Sigmoid colon (tissue), 7 donors: ENCODE measurements around the gene ILKAP. TPM values are rescaled to one million over a fixed set of nuclear protein-coding genes. Genes with fewer than 3 reads are reported as not detected.
A peak's percentile ranks its signal among the peaks of the same experiment; 100 is the strongest.

Experiments used
- DNase-seq: peaks from one replicate; pipeline ENCODE4 v3.0.0-alpha.2; 2019
- H3K27ac ChIP-seq, 4 donors: fragments of 200-600 bp; sonication (generic); one replicate each; pipeline ENCODE4 v1.5.1; 2016 to 2019; ENCODE audit warnings: mild to moderate bottlenecking in 1 of 4
- H3K27me3 ChIP-seq, 3 donors: fragments of 200-600 bp; sonication (generic); one replicate each; pipeline ENCODE4 v1.5.1; 2019; ENCODE audit warnings: mild to moderate bottlenecking in 1 of 3
- H3K36me3 ChIP-seq, 4 donors: fragments of 200-600 bp; sonication (generic); one replicate each; pipeline ENCODE4 v1.5.1; 2016 to 2019
- H3K4me1 ChIP-seq, 4 donors: fragments of 200-600 bp; sonication (generic); one replicate each; pipeline ENCODE4 v1.5.1; 2017 to 2019
- H3K4me3 ChIP-seq, 4 donors: fragments of 200-600 bp; sonication (generic); one replicate each; pipeline ENCODE4 v1.5.1; 2017 to 2019; ENCODE audit warnings: mild to moderate bottlenecking in 2 of 4, moderate library complexity in 1 of 4
- H3K9me3 ChIP-seq, 4 donors: fragments of 200-600 bp in 3 of 4; sonication (generic) in 3 of 4; one replicate each; pipeline versions ENCODE4 v1.5.1 to v1.6.1; 2013 to 2019
- EP300 ChIP-seq, 4 donors: sonication (generic); formaldehyde crosslinking; IDR thresholded peaks; one replicate each; pipeline ENCODE4 v1.6.1; 2017; ENCODE audit warnings: antibody characterized with exemption in 4 of 4
- POLR2A ChIP-seq, 2 donors: fragments of 450-650 bp; IDR thresholded peaks; one replicate each; pipeline ENCODE4 v1.6.1; 2016; ENCODE audit warnings: antibody characterized with exemption in 2 of 2, mild to moderate bottlenecking in 2 of 2, moderate library complexity in 2 of 2
- POLR2AphosphoS5 ChIP-seq, 4 donors: sonication (generic); formaldehyde crosslinking; IDR thresholded peaks; one replicate each; pipeline ENCODE4 v1.6.1; 2017; ENCODE audit warnings: antibody characterized with exemption in 4 of 4
- WGBS, 2 donors: extraction: QIAGEN DNeasy Blood & Tissue Kit; methylation state at CpG; one replicate each; pipeline ENCODE4 v1.1.7; 2013; 5-methylcytosine and 5-hydroxymethylcytosine counted together
- intact Hi-C: fragments of 100-400 bp; cut with DNase I; formaldehyde crosslinking; loops from one replicate; pipeline ENCODE4 v1.15.1; 2023
- polyA plus RNA-seq, 3 donors: library from polyadenylated mRNA; stranded (reverse); fragments of 200-250 nt; gene quantifications; one replicate each; pipeline ENCODE4 v1.2.3, GENCODE V29; 2013
- total RNA-seq, 4 donors: library from RNA; depleted of rRNA; stranded (reverse); fragments of >200 nt; gene quantifications; one replicate each; pipeline ENCODE4 v1.1.0, GENCODE V29; 2016
- TF ChIP-seq, protein P1 (sequence below), 4 experiments: fragments of 450-650 bp in 3 of 4; fragments of 200-600 bp in 1 of 4; IDR thresholded peaks; one replicate each; pipeline ENCODE4 v1.5.1; 2016 to 2019; ENCODE audit warnings: antibody characterized with exemption in 4 of 4, mild to moderate bottlenecking in 3 of 4, moderate library complexity in 2 of 4
- donor health status: healthy with polysubstance abuse.
- donor health status: Bipolar disorder and iron deficiency.
- donor health status: healthy.

ILKAP gene
- total and polyA plus RNA-seq, 7 donors: 26.4 to 57.3 (median 40.6) TPM

DNA sequence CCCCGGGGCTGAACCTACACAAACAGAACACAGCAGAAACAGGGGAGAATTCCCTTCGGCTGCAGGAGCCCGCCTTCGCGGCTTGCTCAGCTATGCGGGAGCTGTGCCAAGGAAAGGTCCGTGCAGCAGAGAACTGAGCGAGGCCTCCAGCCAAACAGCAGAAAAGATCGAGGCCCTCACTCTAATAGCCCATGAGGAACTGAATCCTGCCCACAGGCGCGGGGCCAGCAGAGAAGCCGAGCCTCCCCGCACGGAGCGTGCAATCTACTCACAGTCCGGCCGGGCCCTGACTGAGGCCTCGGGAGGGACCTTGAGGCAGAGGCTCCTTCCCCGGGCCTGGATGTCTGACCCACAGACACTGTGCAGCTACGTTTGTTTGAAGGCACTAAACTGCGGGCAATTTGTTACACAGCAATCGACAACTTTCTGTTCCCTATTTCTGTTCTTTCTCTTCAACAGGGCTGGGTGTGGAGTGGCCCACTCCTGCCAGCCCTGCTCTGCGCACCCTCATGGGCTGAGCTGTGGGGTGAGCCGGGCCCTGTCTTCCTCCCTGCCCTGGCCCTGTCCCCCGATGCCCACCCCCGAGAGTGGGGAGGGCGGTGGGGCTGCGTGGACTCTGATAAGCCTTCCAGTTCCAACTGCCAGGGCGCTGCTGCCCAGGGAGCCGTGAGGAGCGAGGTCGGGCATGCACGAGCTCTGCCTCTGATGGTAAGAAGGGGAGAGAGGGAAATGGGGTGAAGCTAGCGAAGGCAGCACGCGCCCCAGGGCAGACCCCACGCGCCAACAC lies 22.6 kb upstream of the ILKAP start:
- H3K36me3 ChIP-seq: no peaks in the 10 kb centered on the region
- H3K9me3 ChIP-seq: no peaks in the 10 kb centered on the region
- H3K27me3 ChIP-seq: no peaks in the 10 kb centered on the region
- no peak overlapping the region for H3K4me3 ChIP-seq
- peak overlapping the region in 3 of 4 donors; percentile 75 to 84 (median 79) for H3K27ac ChIP-seq
- peak; percentile 80 for DNase-seq
- intact Hi-C loops: no loop called here
- TF ChIP-seq EP300 (IDR thresholded peaks at IDR 0.05) (no peak), POLR2AphosphoS5 (IDR thresholded peaks at IDR 0.05) (no peak), POLR2A (IDR thresholded peaks at IDR 0.05) (no peak)
- TF ChIP-seq, protein P1, sequence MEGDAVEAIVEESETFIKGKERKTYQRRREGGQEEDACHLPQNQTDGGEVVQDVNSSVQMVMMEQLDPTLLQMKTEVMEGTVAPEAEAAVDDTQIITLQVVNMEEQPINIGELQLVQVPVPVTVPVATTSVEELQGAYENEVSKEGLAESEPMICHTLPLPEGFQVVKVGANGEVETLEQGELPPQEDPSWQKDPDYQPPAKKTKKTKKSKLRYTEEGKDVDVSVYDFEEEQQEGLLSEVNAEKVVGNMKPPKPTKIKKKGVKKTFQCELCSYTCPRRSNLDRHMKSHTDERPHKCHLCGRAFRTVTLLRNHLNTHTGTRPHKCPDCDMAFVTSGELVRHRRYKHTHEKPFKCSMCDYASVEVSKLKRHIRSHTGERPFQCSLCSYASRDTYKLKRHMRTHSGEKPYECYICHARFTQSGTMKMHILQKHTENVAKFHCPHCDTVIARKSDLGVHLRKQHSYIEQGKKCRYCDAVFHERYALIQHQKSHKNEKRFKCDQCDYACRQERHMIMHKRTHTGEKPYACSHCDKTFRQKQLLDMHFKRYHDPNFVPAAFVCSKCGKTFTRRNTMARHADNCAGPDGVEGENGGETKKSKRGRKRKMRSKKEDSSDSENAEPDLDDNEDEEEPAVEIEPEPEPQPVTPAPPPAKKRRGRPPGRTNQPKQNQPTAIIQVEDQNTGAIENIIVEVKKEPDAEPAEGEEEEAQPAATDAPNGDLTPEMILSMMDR (IDR thresholded peaks at IDR 0.05): no peak
- WGBS, 2 donors: 87 to 88% methylated on average over 38 of the region's 38 CpGs
- peaks cover 0 to 64% (median 61%) of the 10 kb centered on the region in 4 donors for H3K4me1 ChIP-seq

DNA sequence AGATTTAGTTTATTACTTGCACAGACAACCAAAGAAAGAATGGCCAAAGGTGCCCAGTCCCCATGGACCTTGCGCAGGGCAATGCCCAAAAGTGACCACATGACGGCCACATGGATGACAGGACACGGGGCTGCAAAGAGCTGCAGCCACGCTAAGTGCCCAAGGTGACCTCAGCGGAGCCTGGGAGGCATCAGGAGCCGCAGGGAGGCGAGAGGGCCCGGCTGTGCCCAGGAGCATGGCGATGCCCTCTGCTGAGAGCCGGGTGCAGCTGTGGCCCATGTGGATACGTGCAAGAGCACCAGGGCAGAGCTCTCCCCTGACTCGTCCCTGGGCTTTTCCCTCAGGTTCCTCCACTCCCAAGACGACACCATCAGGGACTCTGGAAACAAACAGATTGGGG lies 21.6 kb upstream of the ILKAP start:
- TF ChIP-seq EP300 (IDR thresholded peaks at IDR 0.05) (no peak), POLR2AphosphoS5 (IDR thresholded peaks at IDR 0.05) (no peak), POLR2A (IDR thresholded peaks at IDR 0.05) (no peak)
- TF ChIP-seq, protein P1 (IDR thresholded peaks at IDR 0.05): no peak
- intact Hi-C loops: no loop called here
- Histone ChIP-seq H3K27ac (peak overlapping the region in 3 of 4 donors; percentile 75 to 84 (median 79)), H3K4me1 (peaks cover 0 to 64% (median 59%) of the 10 kb centered on the region in 4 donors), H3K27me3 (no peaks in the 10 kb centered on the region), H3K4me3 (no peak overlapping the region), H3K36me3 (no peaks in the 10 kb centered on the region), H3K9me3 (no peaks in the 10 kb centered on the region)
- no peak for DNase-seq
- 90 to 94% methylated on average over 13 of the region's 13 CpGs for WGBS, 2 donors

DNA sequence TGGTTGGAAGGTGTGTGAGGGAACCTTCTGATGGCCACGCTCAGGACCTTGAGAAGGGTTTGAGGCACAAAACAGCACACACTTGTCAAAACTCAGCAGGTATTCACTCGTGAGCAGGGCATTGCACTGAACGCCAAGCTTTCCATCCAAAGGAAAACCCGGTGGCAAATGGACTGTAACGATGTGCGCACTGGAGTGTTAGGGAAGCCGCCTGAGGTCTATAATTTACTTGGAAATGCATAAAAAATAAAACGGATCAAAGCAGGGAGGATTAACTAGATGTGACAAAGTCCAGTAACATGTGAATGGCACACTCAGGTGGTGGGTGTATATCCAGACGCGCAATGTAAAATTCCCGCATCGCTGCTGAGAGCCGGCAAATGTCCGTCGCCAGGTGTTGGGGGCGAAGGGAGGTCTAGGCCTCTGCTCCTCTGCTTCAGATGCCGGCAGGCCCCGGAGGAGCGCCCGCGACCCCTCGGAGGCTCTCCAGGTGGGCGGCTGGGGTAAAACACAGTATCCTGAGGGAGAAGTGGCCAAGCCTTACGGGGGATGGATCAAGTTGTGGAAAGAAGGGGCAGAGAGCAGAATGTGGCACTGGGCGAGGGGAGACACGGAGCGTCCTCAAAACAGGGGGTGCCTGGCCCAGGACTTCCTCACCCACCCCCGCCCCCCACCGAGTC lies 21.0 kb upstream of the ILKAP start:
- intact Hi-C loops: no loop called here
- no peak for DNase-seq
- TF ChIP-seq, protein P1 (IDR thresholded peaks at IDR 0.05): no peak
- TF ChIP-seq POLR2AphosphoS5 (IDR thresholded peaks at IDR 0.05) (no peak), EP300 (IDR thresholded peaks at IDR 0.05) (no peak), POLR2A (IDR thresholded peaks at IDR 0.05) (no peak)

DNA sequence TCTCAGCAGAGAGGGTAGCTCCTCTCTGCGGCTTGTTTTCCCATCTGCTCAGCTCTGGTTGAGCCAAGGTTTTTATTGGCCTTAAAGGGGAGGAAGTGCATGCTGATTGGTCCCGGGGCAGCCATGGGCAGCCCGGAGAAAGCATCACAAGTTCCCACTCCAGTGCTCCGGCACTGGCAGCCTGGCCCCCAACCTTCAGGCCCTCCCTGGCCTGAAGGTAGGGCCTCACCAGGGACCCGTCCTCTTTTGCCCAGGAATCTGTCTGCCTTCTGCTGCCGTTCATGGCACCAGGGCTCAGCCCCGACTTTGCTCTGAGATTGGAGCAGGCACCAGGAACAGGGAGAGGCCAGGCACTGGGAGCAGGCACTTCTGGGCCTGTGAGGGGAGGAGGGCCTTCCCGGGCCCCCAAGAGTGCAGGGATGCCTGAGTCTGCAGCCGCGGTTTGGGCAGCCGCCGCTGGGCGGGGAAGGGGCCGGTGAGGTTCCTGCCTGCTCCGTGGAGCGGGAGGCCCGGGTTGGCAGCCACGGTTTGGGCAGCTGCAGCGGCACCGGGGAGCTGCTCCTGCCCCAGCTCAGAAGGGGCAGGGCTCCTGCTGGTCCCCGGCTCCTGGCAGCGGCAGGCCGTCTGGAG lies 17.5 kb upstream of the ILKAP start:
- Histone ChIP-seq H3K36me3 (no peaks in the 10 kb centered on the region), H3K4me3 (peak overlapping the region in 3 of 4 donors; percentile 26 to 34 (median 32)), H3K27ac (peak overlapping the region; percentile 26 to 75 (median 70)), H3K9me3 (no peaks in the 10 kb centered on the region), H3K4me1 (peaks cover 0 to 25% (median 21%) of the 10 kb centered on the region in 4 donors), H3K27me3 (no peaks in the 10 kb centered on the region)
- 79 to 82% methylated on average over 23 of the region's 23 CpGs for WGBS, 2 donors
- no peak for TF ChIP-seq EP300 (IDR thresholded peaks at IDR 0.05)
- TF ChIP-seq POLR2AphosphoS5 (IDR thresholded peaks at IDR 0.05): peak in 3 of 4 donors; percentile 49 to 60 (median 57)
- DNase-seq: no peak
- intact Hi-C loops: no loop called here

More for the DNA sequence above, 21.0 kb upstream of the ILKAP start:
- H3K4me1 ChIP-seq: peaks cover 0 to 59% (median 54%) of the 10 kb centered on the region in 4 donors
- no peak overlapping the region for H3K27ac ChIP-seq
- H3K36me3 ChIP-seq: no peaks in the 10 kb centered on the region
- WGBS, 2 donors: 92 to 96% methylated on average over 29 of the region's 29 CpGs
- H3K4me3 ChIP-seq: no peak overlapping the region
- no peaks in the 10 kb centered on the region for H3K27me3 ChIP-seq
- H3K9me3 ChIP-seq: no peaks in the 10 kb centered on the region
